ENCODE results near the gene ATOX1. TPM values are rescaled to one million over a fixed set of nuclear protein-coding genes. Genes with fewer than 3 reads are reported as not detected.
"Not testable (repeated sequence)": the region's sequence is repeated elsewhere in the genome, so short reads cannot be mapped to it uniquely, and the experiment has no call there.

The ATOX1 gene
- polyA plus RNA-seq, 1 of the 3 experiments (the other 2 are of a cell fraction): 497 TPM

GRCh38 chr5:151730381-151730780, 28.1 kb downstream of the ATOX1 start (continued):
- no peak for TF ChIP-seq REST (IDR thresholded peaks at IDR 0.05; ENCODE audit: low read depth, low read length)
- TF ChIP-seq TAF1 (IDR thresholded peaks at IDR 0.05; ENCODE audit: borderline replicate concordance, low read depth, low read length): no peak
- TF ChIP-seq NFIC (IDR thresholded peaks at IDR 0.05; ENCODE audit: borderline replicate concordance): no peak

- 39% methylated on average over 5 of the region's 5 CpGs for WGBS (ENCODE audit: low lambda C conversion rate)
- H3K4me1 ChIP-seq (ENCODE audit: control insufficient read depth in 1 of 2, insufficient read depth in 2 of 2, low read depth in 1 of 2, low read length in 1 of 2); H4K20me1 ChIP-seq (ENCODE audit: insufficient read depth); DNase-seq; H3K9ac ChIP-seq; H3K9me2 ChIP-seq; H3K79me2 ChIP-seq (ENCODE audit: insufficient read depth); POLR2A ChIA-PET; H2AFZ ChIP-seq (ENCODE audit: low read depth); H3K27me3 ChIP-seq (ENCODE audit: insufficient read depth); H3K4me3 ChIP-seq (ENCODE audit: low read depth in 2 of 2, low read length in 1 of 2); H3K9me3 ChIP-seq; H3K27ac ChIP-seq (ENCODE audit: low read depth in 2 of 2, low read length in 1 of 2); H3K36me3 ChIP-seq (replicated peaks in 1 of 2; ENCODE audit: control insufficient read depth in 1 of 2, insufficient read depth in 2 of 2, low read length in 1 of 2); H3K4me2 ChIP-seq: not testable (repeated sequence)
- H3F3A ChIP-seq (replicated peaks; ENCODE audit: insufficient read depth): peaks cover 12% of the 10 kb centered on the region
- CTCF ChIA-PET: interaction anchor here (17.0 kb wide), 1 partner anchor 75 kb away, joined by 375 read pairs; no protein-coding TSS in a partner anchor
Measured at GRCh38 chr5:151729597-151729996, 28.8 kb downstream of the ATOX1 start.

- CTCF ChIA-PET: interaction anchor here (3.3 kb wide), 1 partner anchor 65 kb away, joined by 11 read pairs; no protein-coding TSS in a partner anchor
- no peaks in the 10 kb centered on the region for H4K20me1 ChIP-seq (ENCODE audit: insufficient read depth)
Measured at GRCh38 chr5:151724360-151724759, 34.1 kb downstream of the ATOX1 start.

More at GRCh38 chr5:151724360-151724759, 34.1 kb downstream of the ATOX1 start:
- no peak overlapping the region for H3K4me2 ChIP-seq
- H3K9me3 ChIP-seq: no peaks in the 10 kb centered on the region
- no peak overlapping the region for H2AFZ ChIP-seq (ENCODE audit: low read depth)
- no peak overlapping the region for H3K4me3 ChIP-seq (ENCODE audit: low read depth in 2 of 2, low read length in 1 of 2)
- no peaks in the 10 kb centered on the region for H3K79me2 ChIP-seq (ENCODE audit: insufficient read depth)
- no peaks in the 10 kb centered on the region for H3K4me1 ChIP-seq (ENCODE audit: control insufficient read depth in 1 of 2, insufficient read depth in 2 of 2, low read depth in 1 of 2, low read length in 1 of 2)
- WGBS (ENCODE audit: low lambda C conversion rate): 89% methylated on average over 2 of the region's 2 CpGs
- no peaks in the 10 kb centered on the region for H3K36me3 ChIP-seq (replicated peaks in 1 of 2; ENCODE audit: control insufficient read depth in 1 of 2, insufficient read depth in 2 of 2, low read length in 1 of 2)
- H3K9me2 ChIP-seq: no peaks in the 10 kb centered on the region
- H3K9ac ChIP-seq: no peak overlapping the region
- TF ChIP-seq RFX5 (IDR thresholded peaks at IDR 0.05; ENCODE audit: low read length) (no peak), SIN3A (IDR thresholded peaks at IDR 0.05; ENCODE audit: borderline replicate concordance, low read depth, low read length) (no peak), TCF12 (IDR thresholded peaks at IDR 0.05) (no peak), GATA2 (CRISPR knock-in tag; IDR thresholded peaks at IDR 0.05) (no peak), EP300 (IDR thresholded peaks at IDR 0.05; ENCODE audit: borderline replicate concordance in 1 of 2, low read depth in 1 of 2, low read length in 1 of 2) (no peak), POLR2AphosphoS5 (IDR thresholded peaks at IDR 0.05; ENCODE audit: low read depth, low read length) (no peak), SMC3 (IDR thresholded peaks at IDR 0.05; ENCODE audit: low read depth, low read length) (no peak), PBX3 (IDR thresholded peaks at IDR 0.05) (no peak), ELF1 (IDR thresholded peaks at IDR 0.05) (no peak), CHD2 (IDR thresholded peaks at IDR 0.05; ENCODE audit: low read length, partially characterized antibody) (no peak), MXI1 (IDR thresholded peaks at IDR 0.05; ENCODE audit: low read depth, low read length) (no peak), FOXM1 (IDR thresholded peaks at IDR 0.05; ENCODE audit: low read depth) (no peak)
- no peaks in the 10 kb centered on the region for H3K27me3 ChIP-seq (ENCODE audit: insufficient read depth)
- H3K27ac ChIP-seq (ENCODE audit: low read depth in 2 of 2, low read length in 1 of 2): no peak overlapping the region
- peaks cover 1% of the 10 kb centered on the region for H3F3A ChIP-seq (replicated peaks; ENCODE audit: insufficient read depth)
- POLR2A ChIA-PET: no interaction called here
- no peak for DNase-seq

All from SK-N-SH (cell line).